ENCODE results near the gene CBX8.

Gene CBX8

DNA sequence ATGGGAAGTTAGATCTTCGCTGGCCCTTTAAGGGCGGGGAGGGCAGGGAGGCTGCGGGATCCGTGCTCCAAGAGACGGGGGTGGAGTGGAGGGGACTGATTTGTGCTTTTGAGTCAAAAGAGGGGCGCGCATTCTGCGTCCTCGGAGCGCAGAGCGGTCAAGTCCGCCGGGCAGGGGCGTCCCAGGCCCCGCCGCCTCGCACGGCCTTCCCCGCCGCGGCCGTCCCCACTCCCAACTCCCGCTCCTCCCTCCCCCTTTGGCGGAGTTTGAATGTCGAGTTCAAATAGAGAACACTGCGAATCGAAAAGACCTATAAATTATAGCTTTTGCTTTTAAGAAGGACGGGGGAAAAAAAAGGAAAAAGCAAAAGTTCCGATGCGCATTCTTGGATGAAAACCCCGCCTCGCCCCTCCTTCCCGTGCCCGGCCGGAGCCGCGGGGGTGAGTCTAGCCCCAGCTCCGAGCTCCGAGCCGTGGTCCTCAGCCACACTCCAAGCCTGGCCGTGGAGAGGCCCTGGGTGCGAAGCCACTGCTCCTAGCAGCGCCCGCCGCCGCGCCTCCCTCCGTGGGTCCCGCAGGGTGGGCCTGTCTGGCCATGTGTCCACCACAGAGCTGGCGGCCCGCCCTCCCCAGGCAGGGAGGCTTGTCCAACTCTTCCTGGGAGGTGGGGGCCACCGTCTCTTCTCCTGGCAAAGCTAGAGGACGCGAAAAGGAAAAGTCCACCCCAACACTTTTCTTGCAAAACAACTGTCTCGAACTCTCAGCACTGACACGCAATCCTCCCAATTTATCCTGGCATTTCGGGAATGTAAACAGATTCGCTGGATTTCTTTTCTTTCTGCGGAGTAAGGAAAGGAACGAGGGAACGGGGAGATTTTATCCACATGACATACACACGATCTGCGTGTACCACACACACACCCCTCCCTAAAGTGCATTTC lies 3.6 kb downstream of the CBX8 start:
- TF ChIP-seq ZNF274 (IDR thresholded peaks at IDR 0.05; ENCODE audit: low read depth, low read length) = no peak

DNA sequence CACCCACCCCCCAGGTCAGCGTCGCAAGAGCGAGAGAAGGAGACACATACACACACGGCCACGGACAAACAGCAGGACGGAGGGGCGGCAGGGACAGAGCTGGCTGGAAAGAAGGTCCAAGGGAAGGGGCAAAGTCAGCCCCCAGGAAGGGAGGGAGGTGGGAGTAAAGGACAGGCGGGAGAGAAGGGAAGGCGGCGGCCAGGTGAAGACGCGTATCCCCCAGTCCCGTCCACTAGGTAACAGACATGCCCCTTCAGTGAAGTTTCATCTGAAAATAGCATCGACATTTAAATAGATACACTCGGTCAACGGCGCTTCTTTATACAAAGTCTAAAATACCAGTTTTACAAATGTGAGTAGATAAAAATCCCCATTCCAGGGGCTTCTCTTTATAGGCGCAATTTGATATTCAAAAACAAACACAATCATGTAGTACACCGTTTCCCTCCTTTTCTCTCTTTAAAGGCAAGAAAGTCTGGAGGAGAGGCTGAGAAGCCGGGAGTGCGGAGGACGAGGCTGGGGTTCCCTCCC lies 4.5 kb downstream of the CBX8 start:
- H3K4me3 ChIP-seq (ENCODE audit: low read length) = no peak overlapping the region
- no peak for TF ChIP-seq ZNF274 (IDR thresholded peaks at IDR 0.05; ENCODE audit: low read depth, low read length)

More for the DNA sequence above, 3.6 kb downstream of the CBX8 start:
- H3K4me3 ChIP-seq (ENCODE audit: low read length) = no peak overlapping the region

DNA sequence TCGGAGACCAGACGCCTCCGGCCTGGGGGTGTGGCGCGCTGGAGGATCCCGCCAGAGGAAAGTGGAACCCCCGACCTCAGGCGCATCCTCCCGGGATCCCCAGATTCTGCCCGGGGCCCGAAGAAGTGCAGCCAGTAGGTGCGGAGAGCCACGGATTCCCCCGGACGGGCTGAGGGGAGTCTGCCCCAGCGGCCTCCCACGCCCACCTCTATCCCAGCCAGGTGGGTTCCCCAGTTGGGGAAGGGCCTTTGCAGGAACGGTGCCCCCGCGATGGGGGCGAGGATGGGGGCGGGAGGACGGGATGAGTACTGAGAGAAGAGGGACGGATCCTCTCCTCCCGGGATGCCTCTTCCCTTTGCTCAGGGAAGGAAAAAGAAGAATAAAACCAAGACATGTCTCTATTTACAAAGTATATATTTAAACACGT lies 5.1 kb downstream of the CBX8 start:
- H3K4me3 ChIP-seq (ENCODE audit: low read length) = no peak overlapping the region
- no peak for TF ChIP-seq ZNF274 (IDR thresholded peaks at IDR 0.05; ENCODE audit: low read depth, low read length)

DNA sequence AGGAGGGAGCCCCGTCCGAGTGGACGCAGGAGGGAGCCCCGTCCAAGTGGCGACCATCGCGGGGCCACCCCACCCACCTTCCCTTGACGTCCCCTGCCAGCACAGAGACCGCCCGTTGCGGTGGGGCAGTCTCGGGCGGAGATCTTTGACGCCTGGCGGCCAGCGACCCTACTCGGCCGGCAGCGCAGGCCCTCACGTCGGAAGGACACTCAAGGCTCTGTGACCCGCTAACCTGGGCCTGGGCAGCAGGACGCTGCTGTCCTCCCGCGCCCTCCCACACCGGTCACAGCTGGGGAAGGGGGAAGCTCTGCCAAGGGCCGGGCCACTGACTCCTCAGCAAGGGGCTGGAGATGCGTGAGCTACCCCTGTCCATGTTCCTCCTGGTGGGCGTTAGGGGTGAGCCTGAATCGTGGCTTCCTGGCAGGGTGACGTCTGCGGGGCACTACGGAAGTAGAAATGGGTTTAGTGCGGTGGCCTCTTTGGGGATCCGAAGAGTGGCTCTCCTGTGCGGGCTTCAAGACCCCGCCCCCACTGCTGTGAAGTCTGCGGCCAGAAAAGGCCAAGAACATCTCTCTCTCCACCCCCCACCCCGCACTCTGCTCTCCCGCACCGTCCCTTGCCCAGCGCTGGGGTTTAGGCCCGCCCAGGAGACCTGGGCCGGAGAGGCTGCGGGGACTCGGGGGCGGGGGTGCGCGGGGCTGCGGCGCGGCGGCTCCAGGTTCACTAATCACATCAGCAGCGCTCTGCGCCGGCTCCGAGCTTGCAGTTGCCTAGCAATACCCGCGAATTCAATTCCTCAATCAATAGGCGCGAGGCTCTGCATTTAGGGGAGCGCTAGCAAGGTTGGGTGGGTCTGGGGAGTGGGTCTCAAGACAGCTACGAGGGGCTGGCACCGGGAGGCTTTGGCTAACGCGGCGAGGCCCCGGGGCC lies 5.8 kb downstream of the CBX8 start:
- H3K4me3 ChIP-seq (ENCODE audit: low read length) = no peak overlapping the region
- TF ChIP-seq ZNF274 (IDR thresholded peaks at IDR 0.05; ENCODE audit: low read depth, low read length) = no peak

DNA sequence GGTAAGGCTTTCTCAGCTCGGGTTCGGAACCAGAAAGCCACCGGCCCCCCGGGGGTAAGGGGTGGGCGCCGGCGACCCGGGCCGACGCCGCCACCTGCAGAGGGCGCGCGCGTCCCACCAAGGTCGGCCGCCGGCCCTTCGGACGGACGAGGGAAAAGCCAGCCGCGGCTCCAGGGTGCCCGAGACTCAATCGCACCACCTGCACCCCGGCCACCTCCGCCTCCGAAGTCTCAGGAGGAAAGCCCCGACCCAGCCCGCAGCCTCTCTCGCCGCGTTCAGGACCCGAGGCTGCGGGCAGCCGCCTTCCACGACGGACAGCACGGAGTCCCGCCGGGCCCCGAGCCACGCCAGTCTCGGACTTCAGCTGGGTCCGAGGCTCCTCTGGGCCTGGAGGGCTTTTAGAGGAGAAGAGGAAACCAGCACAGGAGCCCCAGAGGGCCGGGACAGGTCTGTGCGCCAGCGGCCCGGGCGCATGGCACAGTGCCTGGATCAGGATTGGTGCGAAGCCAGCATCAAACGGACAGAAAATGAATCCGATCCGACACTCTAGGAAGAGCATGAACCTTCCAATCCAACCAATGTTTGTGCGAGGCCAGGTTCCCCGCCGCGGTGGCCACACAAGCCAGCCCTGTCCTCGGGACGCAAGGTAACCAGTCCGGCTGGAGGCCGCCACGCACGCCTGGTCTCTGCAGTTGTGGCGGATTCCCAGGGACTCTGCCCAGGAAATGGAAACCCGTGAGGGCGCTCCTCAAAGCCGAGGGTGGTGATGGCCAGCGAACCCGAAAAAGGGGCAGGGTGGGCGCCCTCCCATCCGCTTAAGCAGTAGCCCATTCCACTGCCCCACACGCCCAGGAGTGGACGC lies 6.7 kb downstream of the CBX8 start:
- H3K4me3 ChIP-seq (ENCODE audit: low read length) = no peak overlapping the region
- TF ChIP-seq ZNF274 (IDR thresholded peaks at IDR 0.05; ENCODE audit: low read depth, low read length) = no peak

DNA sequence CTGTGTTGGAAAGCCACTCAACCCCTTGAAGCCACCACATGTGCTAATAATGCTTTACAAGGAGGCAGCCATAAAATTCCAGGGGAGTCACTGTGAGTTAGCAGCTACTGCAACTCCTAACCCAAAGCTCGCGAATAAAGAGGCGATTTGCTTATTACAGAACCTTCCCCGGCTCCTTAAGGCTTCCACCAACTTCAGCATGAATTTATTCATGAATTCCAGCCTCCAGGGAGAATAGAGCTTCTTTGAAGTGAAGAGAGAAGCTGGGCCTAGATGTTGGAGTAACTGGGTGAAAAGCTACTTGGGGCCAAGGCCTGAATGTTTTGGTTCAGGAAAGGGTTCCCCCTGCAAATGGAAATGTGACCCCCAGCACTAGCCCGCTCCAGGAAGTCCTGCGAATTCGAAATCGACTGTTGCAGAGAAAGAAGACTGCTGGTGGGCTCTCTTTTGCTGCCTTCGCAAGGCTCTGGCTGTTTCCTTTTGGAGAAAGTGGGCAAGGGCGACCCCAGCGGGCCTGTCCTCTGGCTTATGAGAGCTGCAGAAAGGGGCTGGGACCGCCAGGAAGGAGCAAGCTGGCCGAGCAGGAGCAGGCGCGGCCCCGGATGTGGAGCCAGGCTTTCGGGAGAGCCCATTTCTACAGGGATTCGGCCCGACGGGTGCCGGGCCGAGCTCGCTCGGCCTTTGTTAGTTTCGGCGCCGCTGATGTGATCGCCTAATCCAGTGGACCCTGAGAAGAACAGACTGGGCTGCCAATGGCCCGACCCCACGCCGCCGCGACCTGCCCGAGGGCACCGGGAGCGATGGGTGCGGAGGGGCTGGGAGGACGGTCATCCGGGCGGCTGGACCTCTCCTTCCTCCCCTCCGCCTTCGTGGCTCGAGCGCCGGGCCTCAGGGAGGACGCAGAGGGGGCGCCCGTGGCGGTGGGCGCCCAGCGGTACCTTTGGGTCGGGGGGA lies 7.6 kb downstream of the CBX8 start:
- no peak for TF ChIP-seq ZNF274 (IDR thresholded peaks at IDR 0.05; ENCODE audit: low read depth, low read length)
- H3K4me3 ChIP-seq (ENCODE audit: low read length) = no peak overlapping the region

DNA sequence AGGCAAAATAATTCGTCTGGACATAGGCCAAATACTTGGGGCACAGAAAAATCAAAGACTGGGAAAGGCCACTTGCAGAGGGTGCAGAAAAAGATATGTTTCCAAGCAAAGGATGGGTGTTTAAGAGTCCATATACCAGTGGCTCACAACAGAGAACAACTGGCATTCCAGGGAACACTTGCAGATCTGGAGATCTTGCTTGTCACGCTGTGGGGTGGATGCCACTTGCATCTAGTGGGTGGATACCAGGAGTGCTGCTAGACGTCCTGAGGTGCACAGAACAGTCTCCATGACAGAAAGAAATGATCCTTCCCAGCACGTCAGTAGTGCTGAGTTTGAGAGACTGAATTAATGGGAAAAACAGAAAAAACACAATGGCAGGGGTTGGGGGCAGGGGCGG lies 8.4 kb downstream of the CBX8 start:
- no peak for TF ChIP-seq ZNF274 (IDR thresholded peaks at IDR 0.05; ENCODE audit: low read depth, low read length)
- no peak overlapping the region for H3K4me3 ChIP-seq (ENCODE audit: low read length)

DNA sequence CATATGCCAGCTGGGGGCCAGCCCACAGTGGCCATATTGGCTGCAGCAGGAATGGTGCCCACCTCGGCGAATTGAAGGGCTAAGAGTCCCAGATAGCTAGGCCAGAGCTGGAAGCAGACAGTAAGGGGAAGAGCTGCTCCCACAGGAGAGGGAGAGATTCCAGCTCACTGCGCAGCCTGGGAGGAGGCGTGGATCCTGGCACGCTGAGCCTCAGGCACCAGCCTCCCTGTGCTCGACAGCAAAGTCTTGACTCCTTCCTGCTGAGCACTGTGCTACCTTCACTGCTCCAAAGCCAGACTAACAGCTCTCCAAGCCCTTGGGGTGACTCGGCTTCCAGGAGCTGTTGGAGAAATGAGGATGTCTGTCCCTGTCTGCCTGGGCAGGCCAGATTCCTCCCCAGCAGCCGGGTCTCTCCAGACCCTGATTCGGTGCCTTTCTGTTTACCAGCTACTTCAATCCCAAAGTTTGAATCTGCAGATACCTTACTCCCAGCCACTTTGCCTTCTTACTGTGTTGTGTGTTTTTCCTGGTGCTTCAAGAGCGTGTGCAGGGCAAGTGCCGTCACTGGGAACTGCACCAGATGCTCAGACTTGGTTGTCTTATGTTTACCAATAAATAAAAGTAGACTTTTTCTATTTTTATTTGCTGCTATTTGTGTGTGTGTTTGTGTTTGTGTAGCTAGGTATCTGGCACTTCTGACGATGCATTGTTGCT lies 9.8 kb downstream of the CBX8 start:
- TF ChIP-seq ZNF274 (IDR thresholded peaks at IDR 0.05; ENCODE audit: low read depth, low read length) = no peak
- no peak overlapping the region for H3K4me3 ChIP-seq (ENCODE audit: low read length)

DNA sequence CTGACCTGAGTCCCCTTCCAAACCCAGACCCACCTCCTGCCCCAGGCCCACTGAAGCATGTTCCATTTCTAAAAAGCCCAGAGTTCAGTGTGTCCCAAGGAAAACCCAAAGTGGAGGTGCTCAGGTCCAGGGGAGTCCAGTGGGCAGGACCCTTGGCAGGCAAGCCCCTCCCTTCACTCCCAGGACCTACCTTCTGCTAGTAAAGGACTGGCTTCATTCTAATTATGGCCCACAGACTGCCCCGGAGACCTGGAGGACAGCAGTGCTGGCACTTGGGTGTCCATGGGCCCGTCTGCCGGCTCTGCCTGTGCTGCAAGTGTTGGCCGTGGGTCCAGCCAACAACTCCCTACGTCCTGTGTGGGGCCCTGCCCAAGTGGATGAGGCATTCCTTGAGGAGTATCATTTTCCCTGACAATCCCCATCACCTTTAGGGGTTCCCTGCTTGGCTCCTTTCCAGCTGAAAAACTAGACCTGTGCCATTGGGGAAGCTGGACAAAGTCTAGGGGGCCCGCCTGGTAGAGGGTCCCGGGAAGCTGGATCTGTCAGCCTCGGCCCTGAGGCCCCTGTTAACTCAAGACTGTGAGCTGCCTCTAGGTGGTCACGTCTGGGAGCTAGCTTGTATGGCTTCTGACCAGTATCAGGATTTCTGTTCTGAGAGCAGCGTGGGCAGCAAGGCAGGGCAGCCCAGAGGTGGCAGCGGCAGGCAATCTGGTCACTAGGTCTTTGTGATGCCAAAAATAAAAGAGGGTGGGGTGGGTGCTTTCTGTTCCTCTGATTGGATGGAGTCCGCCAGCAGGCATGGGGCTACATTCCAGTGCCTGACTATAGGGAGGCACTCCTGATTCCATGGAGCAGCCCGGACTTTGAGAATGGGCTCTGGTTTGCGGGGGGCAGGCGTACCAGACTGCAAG lies 10.7 kb downstream of the CBX8 start:
- no peak for TF ChIP-seq ZNF274 (IDR thresholded peaks at IDR 0.05; ENCODE audit: low read depth, low read length)
- H3K4me3 ChIP-seq (ENCODE audit: low read length) = no peak overlapping the region

DNA sequence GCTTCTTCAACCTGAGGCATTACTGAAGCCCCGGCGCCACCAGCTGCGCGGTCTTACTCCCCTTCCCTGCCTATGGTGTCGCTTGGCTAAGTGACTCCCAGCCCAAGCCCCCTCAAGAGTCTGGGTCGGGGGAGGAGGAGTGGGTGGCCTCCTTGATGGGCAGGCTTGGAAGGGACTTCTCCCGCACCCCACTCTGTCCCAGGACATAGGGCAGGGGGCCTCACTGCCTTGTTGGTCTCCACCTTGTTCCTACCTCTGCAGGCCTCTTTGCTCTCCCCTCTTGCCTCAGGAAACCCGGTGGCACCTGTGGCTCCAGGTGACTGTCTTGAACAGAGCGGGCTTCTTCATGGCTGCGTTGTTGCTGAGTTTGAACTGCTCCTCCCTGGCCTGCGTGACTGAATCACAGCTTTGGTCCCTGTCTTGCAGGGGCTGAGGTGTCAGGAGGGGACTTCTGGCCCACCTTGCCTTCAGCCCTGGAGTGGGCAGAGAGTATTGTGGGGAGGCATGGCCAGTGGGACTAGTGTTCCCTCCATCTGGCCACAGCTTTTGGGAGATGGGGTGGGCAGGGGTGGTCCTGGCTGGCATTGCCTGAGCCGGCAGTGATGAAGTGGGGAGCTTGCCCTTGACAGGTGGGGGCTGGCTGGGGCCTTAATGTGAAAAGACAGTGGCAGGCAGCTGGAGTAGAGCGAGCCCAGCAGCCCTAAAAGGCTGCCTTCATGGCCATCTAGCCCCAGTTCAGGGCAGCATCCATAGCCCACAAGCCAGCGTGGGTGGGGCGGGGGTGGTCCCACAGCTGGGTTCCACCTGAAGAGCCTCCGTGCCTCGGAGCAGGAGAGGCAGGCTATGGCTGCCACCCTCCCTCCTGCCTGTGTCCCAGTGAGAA lies 11.6 kb downstream of the CBX8 start:
- no peak overlapping the region for H3K4me3 ChIP-seq (ENCODE audit: low read length)
- TF ChIP-seq ZNF274 (IDR thresholded peaks at IDR 0.05; ENCODE audit: low read depth, low read length) = no peak
